K562 (cell line): ENCODE measurements around the gene ALX3. TPM values are rescaled to one million over a fixed set of nuclear protein-coding genes. Genes with fewer than 3 reads are reported as not detected.

Experiments
- DPF2 ChIP-seq: fragments of 450-650 bp; IDR thresholded peaks from 2 replicates; pipeline ENCODE4 v1.6.1; 2016
- HDGF ChIP-seq: fragments of 450-650 bp; IDR thresholded peaks from 2 replicates; pipeline ENCODE4 v1.6.1; 2016
- KLF13 ChIP-seq: fragments of 450-650 bp; IDR thresholded peaks from 2 replicates; pipeline ENCODE4 v1.6.1; 2016; ENCODE audit warnings: missing genetic modification characterization, low read depth, mild to moderate bottlenecking, missing compliant biosample characterization, moderate library complexity, borderline replicate concordance
- KLF16 ChIP-seq: IDR thresholded peaks from 2 replicates; pipeline ENCODE4 v1.6.1; 2016; ENCODE audit warnings: antibody characterized with exemption
- LARP7 ChIP-seq: fragments of 450-650 bp; IDR thresholded peaks from 2 replicates; pipeline ENCODE4 v1.6.1; 2016
- MNT ChIP-seq, 2 experiments: fragments of 450-650 bp; conservative IDR thresholded peaks; 2 replicates each; pipeline ENCODE4 v1.6.1; 2017; ENCODE audit warnings: mild to moderate bottlenecking in 2 of 2, moderate library complexity in 2 of 2
- MYC ChIP-seq, 2 experiments: fragments of 250-450 bp in 1 of 2; sonication (Bioruptor Pico) in 1 of 2; IDR thresholded peaks; 2 replicates each; pipeline versions ENCODE4 v1.5.1 to v1.6.1; 2012 to 2021; ENCODE audit warnings: low read depth in 2 of 2, borderline replicate concordance in 1 of 2, improper control_type of control experiment in 1 of 2, low read length in 1 of 2, mild to moderate bottlenecking in 1 of 2, moderate library complexity in 1 of 2
- NR2C2 ChIP-seq, 2 experiments: fragments of 200-800 bp in 1 of 2; sonication (Bioruptor generic) in 1 of 2; sonication (generic) in 1 of 2; formaldehyde crosslinking in 1 of 2; IDR thresholded peaks; 2 replicates each; pipeline versions ENCODE4 v1.6.1 to v1.8.0; 2016 to 2022; ENCODE audit warnings: mild to moderate bottlenecking in 1 of 2, missing compliant biosample characterization in 1 of 2, missing genetic modification characterization in 1 of 2, missing genetic modification reagents in 1 of 2
- PML ChIP-seq: IDR thresholded peaks from 2 replicates; pipeline ENCODE4 v1.6.1; 2012; ENCODE audit warnings: low read length, inconsistent platforms
- RHOXF2B ChIP-seq: fragments of 250-450 bp; sonication (Bioruptor Pico); conservative IDR thresholded peaks from 2 replicates; pipeline ENCODE4 v1.5.1; 2021
- SAFB ChIP-seq: fragments of 200-400 bp; formaldehyde crosslinking; IDR thresholded peaks from 2 replicates; pipeline ENCODE4 v1.6.1; 2017; ENCODE audit warnings: low read depth, low read length, borderline replicate concordance
- SOX6 ChIP-seq: fragments of 450-650 bp; IDR thresholded peaks from 2 replicates; pipeline ENCODE4 v1.6.1; 2014; ENCODE audit warnings: mild to moderate bottlenecking
- TEAD4 ChIP-seq, 2 experiments: sonication (generic) in 1 of 2; formaldehyde crosslinking in 1 of 2; IDR thresholded peaks; 2 replicates each; pipeline versions ENCODE4 v1.6.1 to v1.8.0; 2012 to 2022; ENCODE audit warnings: borderline replicate concordance in 1 of 2, inconsistent platforms in 1 of 2, low read length in 1 of 2, mild to moderate bottlenecking in 1 of 2, missing genetic modification reagents in 1 of 2
- XRCC5 ChIP-seq: fragments of 200-400 bp; formaldehyde crosslinking; IDR thresholded peaks from 2 replicates; pipeline ENCODE4 v1.6.1; 2017; ENCODE audit warnings: low read depth, mild to moderate bottlenecking, low read length
- ZBED1 ChIP-seq: IDR thresholded peaks from 2 replicates; pipeline ENCODE4 v1.6.1; 2014
- ZBTB7A ChIP-seq: IDR thresholded peaks from 2 replicates; pipeline ENCODE4 v1.6.1; 2011; ENCODE audit warnings: low read depth, mild to moderate bottlenecking, low read length, moderate library complexity, borderline replicate concordance; ENCODE audit not compliant: control insufficient read depth
- ZNF311 ChIP-seq: fragments of 250-450 bp; sonication (Bioruptor Pico); IDR thresholded peaks from 2 replicates; pipeline ENCODE4 v1.4.0; 2020; ENCODE audit warnings: mild to moderate bottlenecking, moderate library complexity
- polyA plus RNA-seq, 8 experiments: library from polyadenylated mRNA; depleted of rRNA in 4 of 8; stranded (reverse) in 5 of 8; unstranded in 3 of 8; fragments of >200 nt; fragmentation: Nextera tagmentation in 2 of 8; fragmentation: Illumina TruSeq in 1 of 8; extraction: Ambion mirVana in 2 of 8; extraction: Trizol in 1 of 8; gene quantifications; 2 replicates each; pipeline versions ENCODE4 v1.2.1 to v1.2.3, GENCODE V29; 2011 to 2014; ENCODE audit warnings: inconsistent platforms in 1 of 8, missing spikeins in 1 of 8
- total RNA-seq, 7 experiments: library from RNA; depleted of rRNA in 6 of 7; stranded (reverse); fragments of >200 nt in 6 of 7; fragmentation: Illumina TruSeq in 2 of 7; extraction: Trizol in 2 of 7; gene quantifications; 2 replicates each; pipeline versions ENCODE4 v1.2.1 to v1.2.3, GENCODE V29; 2011 to 2021; ENCODE audit warnings: low replicate concordance in 1 of 7
- TF ChIP-seq, protein P1 (sequence below): sonication (generic); formaldehyde crosslinking; IDR thresholded peaks from 2 replicates; pipeline ENCODE4 v1.8.0; 2022; ENCODE audit warnings: missing genetic modification reagents, mild to moderate bottlenecking, moderate library complexity, borderline replicate concordance
- TF ChIP-seq, protein P2 (sequence below): sonication (generic); formaldehyde crosslinking; IDR thresholded peaks from 2 replicates; pipeline ENCODE4 v1.8.0; 2022; ENCODE audit warnings: mild to moderate bottlenecking, missing genetic modification reagents
- TF ChIP-seq, protein P3 (sequence below), 2 experiments: fragments of 250-450 bp in 1 of 2; fragments of 450-650 bp in 1 of 2; sonication (Bioruptor Pico) in 1 of 2; IDR thresholded peaks; 2 replicates each; pipeline versions ENCODE4 v1.6.1 to v1.8.0; 2016 to 2021; ENCODE audit warnings: mild to moderate bottlenecking in 2 of 2, moderate library complexity in 2 of 2, missing compliant biosample characterization in 1 of 2, missing genetic modification characterization in 1 of 2

ALX3 gene
- total and polyA plus RNA-seq, 9 of the 15 experiments (the other 6 are each of a cell fraction or from before 2014, with no cell fraction given), result not detected

DNA sequence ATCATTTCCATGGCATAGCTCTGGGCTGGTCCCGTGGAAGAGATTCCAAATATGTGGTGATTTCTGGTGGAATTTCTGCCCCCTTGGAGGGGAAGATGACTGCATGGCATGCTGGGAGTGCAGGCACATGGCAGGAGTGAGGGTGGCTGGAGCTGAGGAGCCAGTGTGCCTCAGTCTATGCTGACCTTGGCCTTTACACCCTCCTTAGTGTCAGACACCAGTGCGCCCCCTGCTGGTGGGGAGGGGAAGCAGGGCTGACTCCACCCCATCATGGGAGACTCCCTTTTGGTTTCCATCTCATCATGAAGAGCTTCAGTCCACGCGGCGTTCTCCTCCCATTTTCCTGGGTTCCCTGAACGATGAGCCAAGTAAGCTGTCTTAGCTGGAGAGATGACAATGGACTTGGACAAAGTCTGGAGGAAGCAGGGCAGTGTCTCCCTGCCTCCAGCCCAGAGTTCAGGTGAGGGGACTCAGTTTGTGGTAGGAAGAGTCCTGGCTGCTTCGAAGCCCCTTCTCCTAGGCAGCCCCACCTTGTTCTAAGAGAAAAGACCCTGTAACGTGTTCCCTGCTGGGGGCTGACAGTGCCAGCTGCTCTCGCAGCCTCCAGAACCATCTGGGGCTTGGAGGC is 10.3 kb downstream of the ALX3 start (continued):
- TF ChIP-seq, protein P1, sequence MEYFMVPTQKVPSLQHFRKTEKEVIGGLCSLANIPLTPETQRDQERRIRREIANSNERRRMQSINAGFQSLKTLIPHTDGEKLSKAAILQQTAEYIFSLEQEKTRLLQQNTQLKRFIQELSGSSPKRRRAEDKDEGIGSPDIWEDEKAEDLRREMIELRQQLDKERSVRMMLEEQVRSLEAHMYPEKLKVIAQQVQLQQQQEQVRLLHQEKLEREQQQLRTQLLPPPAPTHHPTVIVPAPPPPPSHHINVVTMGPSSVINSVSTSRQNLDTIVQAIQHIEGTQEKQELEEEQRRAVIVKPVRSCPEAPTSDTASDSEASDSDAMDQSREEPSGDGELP (CRISPR knock-in tag), result peak; percentile 41; the same call in 1 of the 2 replicates
- TF ChIP-seq RHOXF2B (CRISPR knock-in tag) (no peak), ZBED1 (peak; percentile 35; the same call in 1 of the 2 replicates), LARP7 (no peak), MYC (IDR thresholded peaks at IDR 0.05; ENCODE audit: low read depth, low read length) (0 out of 2 replicates have a peak, but pooled peaks have one; percentile 53), MYC (CRISPR knock-in tag; IDR thresholded peaks at IDR 0.05; ENCODE audit: borderline replicate concordance, low read depth) (no peak), PML (no peak), TEAD4 (IDR thresholded peaks at IDR 0.05; ENCODE audit: low read length) (0 out of 2 replicates have a peak, but pooled peaks have one; percentile 37), TEAD4 (CRISPR knock-in tag; IDR thresholded peaks at IDR 0.05; ENCODE audit: borderline replicate concordance) (no peak), DPF2 (0 out of 2 replicates have a peak, but pooled peaks have one; percentile 22), XRCC5 (peak; percentile 84), SAFB (no peak), KLF16 (peak; percentile 74), NR2C2 (CRISPR knock-in tag; IDR thresholded peaks at IDR 0.05) (no peak), NR2C2 (tag; IDR thresholded peaks at IDR 0.05) (peak; percentile 73), ZNF311 (CRISPR knock-in tag) (no peak), ZBTB7A (0 out of 2 replicates have a peak, but pooled peaks have one; percentile 19), MNT (conservative IDR thresholded peaks at IDR 0.05) (0 out of 4 replicates have a peak, but pooled peaks of 1 of the 2 experiments have one; percentile 39), HDGF (0 out of 2 replicates have a peak, but pooled peaks have one; percentile 48), SOX6 (0 out of 2 replicates have a peak, but pooled peaks have one; percentile 19), KLF13 (tag) (peak; percentile 54; the same call in 1 of the 2 replicates)
- TF ChIP-seq, protein P2, sequence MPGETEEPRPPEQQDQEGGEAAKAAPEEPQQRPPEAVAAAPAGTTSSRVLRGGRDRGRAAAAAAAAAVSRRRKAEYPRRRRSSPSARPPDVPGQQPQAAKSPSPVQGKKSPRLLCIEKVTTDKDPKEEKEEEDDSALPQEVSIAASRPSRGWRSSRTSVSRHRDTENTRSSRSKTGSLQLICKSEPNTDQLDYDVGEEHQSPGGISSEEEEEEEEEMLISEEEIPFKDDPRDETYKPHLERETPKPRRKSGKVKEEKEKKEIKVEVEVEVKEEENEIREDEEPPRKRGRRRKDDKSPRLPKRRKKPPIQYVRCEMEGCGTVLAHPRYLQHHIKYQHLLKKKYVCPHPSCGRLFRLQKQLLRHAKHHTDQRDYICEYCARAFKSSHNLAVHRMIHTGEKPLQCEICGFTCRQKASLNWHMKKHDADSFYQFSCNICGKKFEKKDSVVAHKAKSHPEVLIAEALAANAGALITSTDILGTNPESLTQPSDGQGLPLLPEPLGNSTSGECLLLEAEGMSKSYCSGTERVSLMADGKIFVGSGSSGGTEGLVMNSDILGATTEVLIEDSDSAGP (CRISPR knock-in tag), result no peak
- TF ChIP-seq, protein P3, sequence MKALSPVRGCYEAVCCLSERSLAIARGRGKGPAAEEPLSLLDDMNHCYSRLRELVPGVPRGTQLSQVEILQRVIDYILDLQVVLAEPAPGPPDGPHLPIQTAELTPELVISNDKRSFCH (CRISPR knock-in tag; IDR thresholded peaks at IDR 0.05), result no peak
- TF ChIP-seq, protein P3 (tag; IDR thresholded peaks at IDR 0.05), result peak; percentile 85
